Measurements from ENCODE around the gene FBXO15. TPM values are rescaled to one million over a fixed set of nuclear protein-coding genes. Genes with fewer than 3 reads are reported as not detected.
A peak's percentile ranks its signal among the peaks of the same experiment; 100 is the strongest.

Gene FBXO15, protein sequence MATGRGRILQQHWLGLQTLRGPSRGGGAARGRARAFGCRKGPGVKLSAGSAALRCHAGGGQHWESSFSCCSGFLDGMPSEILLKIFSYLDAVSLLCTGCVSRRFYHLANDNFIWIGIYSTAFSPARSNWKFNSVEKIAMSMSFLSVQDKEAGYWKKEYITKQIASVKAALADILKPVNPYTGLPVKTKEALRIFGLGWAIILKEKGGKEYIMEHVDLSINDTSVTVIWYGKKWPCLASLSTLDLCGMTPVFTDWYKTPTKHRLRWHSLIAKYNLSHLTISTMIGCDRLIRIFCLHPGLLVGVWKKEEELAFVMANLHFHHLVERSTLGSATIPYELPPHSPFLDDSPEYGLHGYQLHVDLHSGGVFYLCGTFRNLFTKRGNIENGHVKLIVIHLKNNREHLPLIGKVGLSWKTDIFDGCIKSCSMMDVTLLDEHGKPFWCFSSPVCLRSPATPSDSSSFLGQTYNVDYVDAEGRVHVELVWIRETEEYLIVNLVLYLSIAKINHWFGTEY
- 0.18 TPM in 1 of 2 replicates, not detected in the other for total RNA-seq (2014; rRNA removed; shearing (Covaris generic))

GRCh38 chr18:74147779-74148542 lies at the start of gene FBXO15, which contains the start of gene TIMM21:
FBXO15 (minus strand) TSS chr18:74147834; CDS start chr18:74147785, 49 bp downstream.
TIMM21 (plus strand) TSS chr18:74148523; CDS start chr18:74148809, 286 bp downstream.
- in situ Hi-C loops (cut with HindIII; ENCODE audit: low sequenced_read_pairs), result no loop called here
- peak; percentile 96 for DNase-seq (ENCODE audit: low spot score)

DNA sequence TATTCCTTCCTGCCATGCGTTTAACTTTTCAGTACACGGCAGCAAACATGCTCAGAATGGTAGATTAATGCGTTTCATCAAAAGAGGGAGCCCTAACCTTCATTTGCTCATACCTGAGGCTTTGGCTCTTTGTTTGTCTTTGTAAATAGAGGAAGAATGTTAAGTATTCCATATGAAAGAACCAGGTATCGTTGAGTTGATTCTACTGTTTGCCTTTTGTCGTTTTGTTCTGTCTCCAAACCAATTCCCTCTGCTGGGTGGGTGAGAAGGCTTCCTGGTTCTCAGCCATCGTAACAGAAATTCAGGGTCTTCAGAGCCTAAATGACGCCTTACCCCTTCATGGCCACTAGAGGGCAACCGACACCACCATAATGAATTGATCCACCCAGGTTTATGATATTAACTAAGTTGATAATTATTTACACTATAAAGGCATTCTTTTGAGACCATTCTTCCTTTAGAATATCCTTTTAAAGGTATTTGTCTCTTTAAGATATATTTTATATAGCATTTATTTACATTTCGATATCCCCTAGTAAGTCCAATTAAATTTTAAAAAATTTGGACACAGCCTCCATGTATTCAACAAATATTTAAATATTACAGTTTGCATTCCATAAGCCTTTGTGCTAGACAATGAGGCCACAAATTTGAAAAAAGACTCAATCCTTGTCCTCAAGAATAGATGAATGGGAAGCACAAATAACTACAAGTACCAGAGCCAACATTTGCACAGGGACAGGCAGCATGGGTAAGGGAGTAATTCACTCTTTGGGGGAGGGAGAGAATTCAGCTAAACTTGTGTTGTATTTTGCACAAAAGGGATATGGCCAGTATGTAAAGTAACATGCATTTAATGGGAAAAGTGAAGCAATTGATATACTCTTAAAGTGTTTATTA lies 48.8 kb upstream of the FBXO15 start:
- peak; percentile 81 for DNase-seq (ENCODE audit: low spot score)

DNA sequence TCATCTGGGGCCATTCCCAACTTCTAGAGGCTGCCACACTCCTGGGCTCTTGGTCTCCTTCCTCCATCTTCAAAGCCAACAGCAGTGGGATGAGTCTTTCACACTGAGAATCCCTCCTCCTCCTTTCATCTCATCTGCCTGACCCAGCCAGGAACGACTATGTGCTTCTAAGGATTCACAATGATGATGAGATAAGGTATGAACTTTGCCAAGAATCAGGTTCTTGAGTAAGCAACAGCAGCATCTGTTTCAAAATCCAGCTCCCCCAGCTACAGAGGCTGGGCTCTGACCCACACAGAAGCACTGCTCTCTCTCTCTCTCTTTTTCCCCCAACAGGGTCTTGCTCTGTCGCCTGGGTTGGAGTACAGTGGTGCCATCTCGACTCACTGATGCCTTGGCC lies 47.1 kb upstream of the FBXO15 start:
- in situ Hi-C loops (cut with HindIII; ENCODE audit: low sequenced_read_pairs), result no loop called here
- DNase-seq (ENCODE audit: low spot score), result no peak

More for the DNA sequence above, 48.8 kb upstream of the FBXO15 start:
- in situ Hi-C loops (cut with HindIII; ENCODE audit: low sequenced_read_pairs), result no loop called here

- no peak for DNase-seq (ENCODE audit: low spot score)
Observed at GRCh38 chr18:74191577-74191976, 43.9 kb upstream of the FBXO15 start.

DNA sequence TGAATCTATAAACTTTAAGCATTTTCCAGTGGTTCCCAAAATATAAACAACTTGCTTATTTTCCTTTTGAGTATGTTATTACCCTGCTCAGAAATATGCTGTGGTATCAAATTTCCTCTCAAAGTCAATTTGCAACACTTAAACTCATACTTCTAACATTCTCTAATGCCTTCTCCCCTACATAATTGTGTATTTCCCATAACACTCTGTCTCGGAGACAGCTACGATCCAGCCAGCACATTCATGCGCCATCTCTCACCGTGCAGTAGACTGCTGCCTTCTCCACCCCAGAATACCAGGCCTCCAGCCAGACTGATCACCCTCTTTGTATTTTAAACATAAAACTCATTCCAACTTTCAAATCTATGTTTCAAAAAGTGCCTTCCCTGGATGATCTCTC lies 42.5 kb upstream of the FBXO15 start:
- DNase-seq (ENCODE audit: low spot score), result no peak
- in situ Hi-C loops (cut with HindIII; ENCODE audit: low sequenced_read_pairs), result no loop called here

More at GRCh38 chr18:74191577-74191976, 43.9 kb upstream of the FBXO15 start:
- in situ Hi-C loops (cut with HindIII; ENCODE audit: low sequenced_read_pairs), result no loop called here

DNA sequence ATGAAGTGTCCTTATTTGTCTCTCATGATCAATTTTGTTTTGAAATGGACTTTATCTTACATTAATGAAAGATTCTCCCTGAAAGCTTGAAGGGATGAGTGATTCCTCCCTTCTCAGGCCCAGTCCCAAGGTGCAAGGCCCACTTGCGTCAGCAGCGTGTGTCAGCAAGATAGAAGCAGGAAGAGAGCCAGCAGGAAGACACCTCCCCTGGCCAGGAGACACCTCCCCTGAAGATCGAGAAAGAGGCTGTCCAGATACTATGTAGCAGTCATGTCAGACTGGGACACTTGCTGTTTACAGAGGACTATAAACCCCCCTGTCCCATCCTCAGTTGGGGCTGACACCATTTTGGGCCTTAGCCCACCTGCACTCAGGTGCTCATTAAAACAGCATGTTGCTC lies 39.0 kb upstream of the FBXO15 start:
- DNase-seq (ENCODE audit: low spot score), result no peak
- in situ Hi-C loops (cut with HindIII; ENCODE audit: low sequenced_read_pairs), result no loop called here

GRCh38 chr18:74185860-74186259 lies 38.2 kb upstream of the FBXO15 start:
- no peak for DNase-seq (ENCODE audit: low spot score)
- in situ Hi-C loops (cut with HindIII; ENCODE audit: low sequenced_read_pairs), result no loop called here

DNA sequence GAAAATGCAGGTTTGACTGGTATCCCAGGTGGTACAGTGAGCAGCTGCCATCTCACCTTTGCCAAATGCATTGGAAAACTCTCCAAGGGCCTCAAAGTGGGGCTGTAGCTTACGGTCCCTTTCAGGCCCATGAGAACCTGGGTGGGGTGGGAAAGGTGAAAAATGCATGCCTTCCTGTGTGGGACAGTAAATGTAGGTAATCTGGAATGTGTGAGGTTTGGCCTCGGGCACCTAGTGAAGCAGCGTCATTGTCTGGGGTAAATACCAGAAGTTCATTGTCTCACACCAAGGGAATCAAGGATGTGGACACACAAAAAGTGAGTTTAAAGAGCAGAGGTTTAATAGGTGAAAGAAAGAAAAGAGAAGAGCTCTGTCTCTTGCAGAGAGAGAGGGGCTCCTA lies 37.2 kb upstream of the FBXO15 start:
- no peak for DNase-seq (ENCODE audit: low spot score)
- in situ Hi-C loops (cut with HindIII; ENCODE audit: low sequenced_read_pairs), result no loop called here

DNA sequence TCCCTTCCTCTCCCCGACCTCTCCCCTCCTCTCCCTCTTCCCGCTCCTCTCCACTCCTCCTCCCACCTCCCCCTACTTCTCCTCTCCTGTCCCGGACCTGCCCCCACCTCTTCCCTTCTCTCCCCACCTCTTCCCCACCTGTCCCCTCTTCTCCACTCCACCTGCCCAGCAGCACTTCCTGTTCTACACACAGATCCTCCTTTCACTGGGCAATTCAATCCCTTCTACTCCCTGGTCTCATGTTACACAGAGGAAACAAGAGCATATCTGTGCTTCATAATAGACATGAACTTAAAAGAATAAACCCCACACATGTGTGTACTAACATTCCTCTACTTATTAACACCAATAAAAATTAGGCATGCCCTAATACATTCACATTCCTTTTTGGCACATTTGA lies 35.5 kb upstream of the FBXO15 start:
- in situ Hi-C loops (cut with HindIII; ENCODE audit: low sequenced_read_pairs), result no loop called here
- no peak for DNase-seq (ENCODE audit: low spot score)

DNA sequence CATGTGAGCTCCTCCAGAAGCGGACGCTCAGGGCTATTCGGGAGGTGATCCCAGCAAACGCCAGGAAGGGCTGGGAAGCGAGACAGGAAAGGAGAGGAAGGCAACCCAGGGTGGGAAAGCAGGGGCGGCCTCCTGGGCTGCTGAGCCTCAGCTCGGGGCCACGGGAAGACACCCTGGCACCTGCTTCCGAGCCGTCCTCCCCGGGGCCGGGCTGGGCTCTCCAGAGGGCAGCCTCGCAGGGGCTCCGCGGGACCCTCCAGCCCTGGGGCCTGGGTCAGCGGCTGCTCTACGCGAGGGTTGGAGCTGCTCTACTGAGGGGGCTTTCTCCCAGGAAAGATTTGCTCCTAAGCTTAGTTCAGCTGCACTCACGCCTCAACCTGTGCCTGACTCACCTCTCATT lies 34.7 kb upstream of the FBXO15 start:
- DNase-seq (ENCODE audit: low spot score), result no peak
- in situ Hi-C loops (cut with HindIII; ENCODE audit: low sequenced_read_pairs), result no loop called here

DNA sequence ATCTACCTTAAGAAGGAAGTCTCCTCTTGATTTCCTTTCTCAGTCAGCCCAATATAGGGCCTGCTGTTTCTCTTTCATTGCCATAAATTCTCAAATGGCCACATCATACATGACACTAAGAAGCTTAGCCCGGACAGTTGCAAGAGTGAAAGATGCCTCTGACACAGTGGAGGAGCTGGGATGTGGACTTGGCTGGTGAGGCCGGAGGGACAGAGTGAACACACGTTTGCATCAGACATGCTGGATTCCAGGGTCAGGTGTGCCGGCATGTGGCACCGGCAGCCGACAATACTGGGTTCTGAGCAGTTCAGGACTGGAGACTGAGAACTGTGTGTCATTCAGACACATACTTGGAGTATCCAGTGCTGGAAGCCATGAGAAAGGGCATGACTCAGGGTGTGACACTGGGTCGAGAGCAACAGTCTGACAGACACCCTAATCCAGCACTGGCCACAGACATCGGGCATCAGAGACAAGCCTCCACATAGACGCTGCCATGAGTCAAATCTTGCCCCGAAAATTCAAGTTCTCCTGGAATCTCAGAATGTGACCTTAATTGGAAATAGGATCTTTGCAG lies 32.1 kb upstream of the FBXO15 start:
- DNase-seq (ENCODE audit: low spot score), result no peak
- in situ Hi-C loops (cut with HindIII; ENCODE audit: low sequenced_read_pairs), result no loop called here

DNA sequence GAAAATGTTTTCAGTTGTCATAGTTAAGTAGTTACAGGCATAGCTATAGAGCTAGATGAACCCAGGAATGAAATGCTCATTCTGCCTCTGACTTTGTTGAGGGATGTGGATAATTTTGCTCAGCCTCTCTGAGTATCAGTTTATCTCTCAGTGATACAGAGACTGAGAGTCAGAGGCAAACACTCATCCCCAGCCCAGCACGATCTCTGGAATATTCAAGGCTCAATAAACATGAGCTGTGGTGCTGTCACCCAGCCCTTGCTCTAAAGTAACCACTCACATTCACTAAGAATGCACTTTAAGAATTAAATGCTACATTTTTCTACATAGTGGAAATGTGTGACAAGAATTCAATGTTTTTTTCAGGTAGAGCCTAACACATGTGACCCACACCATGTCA lies 31.2 kb upstream of the FBXO15 start:
- in situ Hi-C loops (cut with HindIII; ENCODE audit: low sequenced_read_pairs), result no loop called here

GRCh38 chr18:74175658-74176057 lies 28.0 kb upstream of the FBXO15 start:
- in situ Hi-C loops (cut with HindIII; ENCODE audit: low sequenced_read_pairs), result no loop called here
- no peak for DNase-seq (ENCODE audit: low spot score)

More for the DNA sequence above, 31.2 kb upstream of the FBXO15 start:
- DNase-seq (ENCODE audit: low spot score), result no peak

GRCh38 chr18:74173434-74173750 lies 25.8 kb upstream of the FBXO15 start:
- DNase-seq (ENCODE audit: low spot score), result no peak
- in situ Hi-C loops (cut with HindIII; ENCODE audit: low sequenced_read_pairs), result no loop called here

DNA sequence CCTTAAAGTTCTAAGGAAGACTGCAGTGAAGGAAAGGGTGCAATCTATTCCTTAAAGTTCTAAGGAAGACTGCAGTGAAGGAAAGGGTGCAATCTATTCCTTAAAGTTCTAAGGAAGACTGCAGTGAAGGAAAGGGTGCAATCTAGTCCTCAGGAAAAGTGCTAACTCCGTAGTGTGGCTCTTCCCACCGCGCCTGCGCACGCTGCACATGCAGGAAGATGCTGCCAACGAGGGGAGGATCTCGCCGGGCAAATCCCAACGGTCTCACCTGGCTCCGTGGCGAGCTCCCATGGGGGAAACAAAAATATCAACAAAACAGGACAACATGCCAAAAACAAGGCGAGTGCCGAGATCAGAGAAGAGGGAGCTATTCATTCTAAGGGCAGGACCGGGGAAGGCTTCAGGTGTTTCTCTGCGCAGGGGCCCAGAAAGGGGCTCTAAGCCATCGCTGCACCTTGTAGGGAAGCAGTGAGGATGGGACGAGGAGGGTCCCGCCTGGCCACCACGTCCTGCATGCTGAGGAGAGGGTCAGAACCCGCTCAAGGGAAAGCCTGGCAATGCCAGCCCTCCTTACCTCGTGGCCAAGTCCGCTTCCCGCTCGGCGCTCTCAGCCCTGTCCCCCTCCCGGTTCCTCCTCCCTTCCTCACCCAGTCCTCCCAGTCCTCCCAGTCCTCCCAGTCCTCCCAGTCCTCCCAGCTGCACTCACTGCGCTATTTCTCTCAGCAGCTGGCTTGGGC lies 25.2 kb upstream of the FBXO15 start:
- in situ Hi-C loops (cut with HindIII; ENCODE audit: low sequenced_read_pairs), result no loop called here
- no peak for DNase-seq (ENCODE audit: low spot score)

DNA sequence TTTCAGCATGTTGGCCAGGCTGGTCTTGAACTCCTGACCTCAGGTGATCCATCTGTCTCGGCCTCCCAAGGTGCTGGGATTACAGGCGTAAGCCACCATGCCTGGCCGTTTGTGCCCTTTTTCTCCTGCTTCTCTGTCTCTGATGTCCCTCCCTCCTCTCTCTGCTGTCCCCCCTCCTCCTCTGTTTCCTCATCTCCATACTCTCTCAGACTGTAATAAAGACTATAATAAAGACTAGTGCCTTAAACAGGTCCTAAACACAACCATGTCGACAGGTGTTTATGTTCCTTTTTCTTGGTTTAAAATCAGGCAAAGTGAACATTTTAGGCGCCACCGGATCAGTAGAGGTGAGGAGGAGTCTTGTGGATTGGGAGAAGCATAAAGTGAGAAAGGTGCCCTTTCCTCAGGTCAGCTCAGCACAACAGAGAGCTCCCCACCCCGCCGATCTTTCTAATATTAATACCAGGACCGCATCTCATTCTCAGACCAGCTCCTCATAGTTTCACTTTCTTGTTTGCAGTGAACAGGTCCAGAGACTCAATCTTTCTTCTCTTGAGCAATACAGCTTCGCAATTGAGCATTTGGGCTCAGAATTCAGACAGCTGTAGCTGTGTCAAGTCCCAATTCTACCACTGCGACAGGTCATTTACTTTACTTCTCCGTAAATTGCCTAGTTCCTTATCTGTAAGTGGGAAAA lies 24.4 kb upstream of the FBXO15 start:
- in situ Hi-C loops (cut with HindIII; ENCODE audit: low sequenced_read_pairs), result no loop called here

DNA sequence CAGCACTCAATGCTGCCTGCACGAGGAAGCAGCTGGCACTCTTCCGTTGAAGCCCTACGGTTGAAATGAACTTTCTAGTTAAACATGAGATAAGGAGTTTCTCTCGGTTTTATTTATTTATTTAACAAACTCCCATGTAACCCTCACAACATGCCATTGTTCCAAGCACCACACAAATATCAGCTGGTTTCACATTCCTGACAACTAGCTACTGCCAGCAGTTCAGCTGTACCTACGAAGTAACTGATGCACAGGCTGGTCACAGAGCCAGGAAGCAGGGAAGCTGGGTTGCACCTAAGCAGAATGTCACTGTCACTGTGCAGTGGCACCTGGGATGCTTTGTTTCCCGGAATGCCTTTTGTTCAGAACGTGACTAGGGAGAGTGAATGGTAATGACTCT lies 18.8 kb upstream of the FBXO15 start:
- in situ Hi-C loops (cut with HindIII; ENCODE audit: low sequenced_read_pairs), result no loop called here
- DNase-seq (ENCODE audit: low spot score), result no peak

More for the DNA sequence above, 24.4 kb upstream of the FBXO15 start:
- no peak for DNase-seq (ENCODE audit: low spot score)

Data from G401 (cell line).